ENCODE measurements around the gene RIN3.

RIN3 gene

DNA sequence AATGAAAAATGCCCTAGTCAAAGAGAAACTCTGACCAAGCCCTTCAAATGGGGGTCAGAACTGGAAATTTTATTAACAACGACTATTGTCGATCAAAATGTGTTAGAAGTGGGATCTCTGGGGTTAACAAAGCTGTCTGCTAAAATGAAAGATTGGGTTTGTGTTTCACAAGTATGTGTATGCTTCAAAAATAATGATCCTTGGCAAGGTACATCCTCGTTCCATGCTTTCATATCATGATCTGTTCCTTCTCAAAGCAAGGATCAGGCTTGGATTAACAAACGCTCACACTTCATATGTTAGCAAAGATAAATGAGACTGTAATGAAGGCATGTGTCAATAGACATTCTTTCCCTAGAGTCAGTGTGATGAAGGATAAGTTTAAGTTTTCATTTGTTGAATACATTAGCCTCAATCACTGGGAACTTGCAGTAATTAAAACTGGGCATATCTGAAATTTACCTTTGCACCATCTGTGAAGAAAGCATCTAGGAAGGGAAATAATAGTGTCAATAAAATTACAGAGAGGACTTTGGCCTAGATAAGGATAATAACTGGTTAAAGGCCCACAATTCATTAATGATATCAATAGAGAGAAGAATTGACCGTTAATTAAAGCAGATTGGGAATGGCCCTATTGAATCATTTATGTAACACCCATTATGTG is 91.8 kb downstream of the RIN3 start:
- H3K4me3 Mint-ChIP-seq: no peak overlapping the region
- no peaks in the 10 kb centered on the region for H3K27me3 Mint-ChIP-seq
- H3K4me1 Mint-ChIP-seq (ENCODE audit: low read depth): peaks cover 35% of the 10 kb centered on the region
- H3K9me3 Mint-ChIP-seq: no peaks in the 10 kb centered on the region
- H3K27ac Mint-ChIP-seq: no peak overlapping the region
- peaks cover 19% of the 10 kb centered on the region for H3K36me3 Mint-ChIP-seq (ENCODE audit: low read depth)

GRCh38 chr14:92607251-92607650 is 93.7 kb downstream of the RIN3 start:
- no peak overlapping the region for H3K27ac Mint-ChIP-seq
- no peaks in the 10 kb centered on the region for H3K9me3 Mint-ChIP-seq
- peaks cover 29% of the 10 kb centered on the region for H3K36me3 Mint-ChIP-seq (ENCODE audit: low read depth)
- H3K4me1 Mint-ChIP-seq (ENCODE audit: low read depth): peaks cover 26% of the 10 kb centered on the region
- no peak overlapping the region for H3K4me3 Mint-ChIP-seq
- no peaks in the 10 kb centered on the region for H3K27me3 Mint-ChIP-seq

DNA sequence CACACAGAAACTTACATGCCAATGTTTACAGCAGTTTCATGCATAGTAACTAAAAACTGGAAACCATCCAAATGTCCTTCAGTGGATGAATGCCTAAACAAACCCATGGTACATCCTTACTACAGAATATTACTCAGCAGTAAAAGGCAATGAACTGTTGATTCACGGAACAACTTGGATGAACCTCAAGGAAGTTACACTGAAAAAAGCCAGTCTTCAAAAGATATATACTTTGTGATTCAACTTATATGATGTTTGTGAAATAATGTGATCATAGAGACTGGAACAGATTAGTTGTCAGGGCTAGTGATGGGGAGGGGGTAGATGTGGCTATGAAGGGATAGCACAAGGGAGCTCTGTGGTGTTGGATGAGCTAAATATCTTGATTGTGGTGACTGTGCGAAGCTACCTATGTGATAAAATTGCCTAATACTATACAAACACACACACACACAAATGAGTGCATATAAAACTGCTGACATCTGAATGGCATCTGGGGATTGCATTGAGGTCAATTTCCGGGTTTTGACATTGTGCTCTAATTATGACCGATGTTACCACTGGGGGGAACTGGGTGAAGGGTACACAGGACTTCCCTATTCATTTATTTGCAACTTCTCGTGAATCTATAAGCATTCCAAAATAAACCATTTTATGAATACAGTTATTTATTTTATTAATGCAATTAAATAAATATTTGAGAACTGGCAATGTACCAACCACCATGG is 94.3 kb downstream of the RIN3 start:
- Mint-ChIP-seq H3K36me3 (ENCODE audit: low read depth) (peaks cover 33% of the 10 kb centered on the region), H3K4me3 (no peak overlapping the region), H3K27ac (no peak overlapping the region), H3K27me3 (no peaks in the 10 kb centered on the region), H3K9me3 (no peaks in the 10 kb centered on the region), H3K4me1 (ENCODE audit: low read depth) (peaks cover 30% of the 10 kb centered on the region)

DNA sequence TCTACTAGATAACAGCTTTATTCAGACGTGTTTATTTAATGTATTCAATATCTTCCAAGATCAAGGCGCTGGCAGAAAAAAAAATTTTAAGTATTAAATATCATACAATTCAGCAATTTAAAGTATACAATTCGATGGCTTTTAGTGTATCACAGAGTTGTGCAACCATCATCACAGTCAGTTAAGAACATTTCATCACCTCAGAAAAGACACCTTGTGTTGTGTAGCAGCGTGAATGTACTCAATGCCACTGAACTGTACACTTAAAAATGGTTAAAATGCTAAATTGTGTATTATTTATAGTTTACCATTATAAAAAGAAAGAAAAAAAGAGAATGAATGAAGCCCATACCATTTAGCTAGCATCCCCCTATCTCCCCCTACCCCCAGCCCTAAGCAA is 96.4 kb downstream of the RIN3 start:
- H3K4me1 Mint-ChIP-seq (ENCODE audit: low read depth): peaks cover 37% of the 10 kb centered on the region
- H3K27me3 Mint-ChIP-seq: no peaks in the 10 kb centered on the region
- H3K9me3 Mint-ChIP-seq: no peaks in the 10 kb centered on the region
- H3K36me3 Mint-ChIP-seq (ENCODE audit: low read depth): peaks cover 33% of the 10 kb centered on the region
- H3K27ac Mint-ChIP-seq: no peak overlapping the region
- H3K4me3 Mint-ChIP-seq: no peak overlapping the region

DNA sequence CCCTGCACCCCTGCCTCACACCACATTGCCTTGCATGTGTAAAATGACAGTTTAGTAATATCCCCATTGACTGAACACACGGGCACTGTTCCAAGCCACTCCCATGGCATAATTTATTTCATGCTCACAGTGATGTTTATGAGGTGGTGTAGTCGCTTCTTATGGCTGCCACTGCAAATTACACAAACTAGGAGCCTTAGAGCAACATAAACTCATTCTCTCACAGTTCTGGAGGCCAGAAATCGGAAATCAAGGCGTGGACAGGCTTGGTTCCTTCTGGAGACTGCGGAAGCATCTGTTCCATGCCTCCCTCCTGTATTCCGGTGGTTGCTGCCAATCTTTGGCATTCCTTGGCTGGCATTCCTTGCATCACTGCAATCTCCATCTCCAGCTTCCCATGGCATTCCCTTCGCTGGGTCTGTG is 97.3 kb downstream of the RIN3 start:
- no peak overlapping the region for H3K4me3 Mint-ChIP-seq
- no peaks in the 10 kb centered on the region for H3K9me3 Mint-ChIP-seq
- no peaks in the 10 kb centered on the region for H3K27me3 Mint-ChIP-seq
- H3K27ac Mint-ChIP-seq: no peak overlapping the region
- H3K4me1 Mint-ChIP-seq (ENCODE audit: low read depth): peaks cover 46% of the 10 kb centered on the region
- H3K36me3 Mint-ChIP-seq (ENCODE audit: low read depth): peaks cover 30% of the 10 kb centered on the region

DNA sequence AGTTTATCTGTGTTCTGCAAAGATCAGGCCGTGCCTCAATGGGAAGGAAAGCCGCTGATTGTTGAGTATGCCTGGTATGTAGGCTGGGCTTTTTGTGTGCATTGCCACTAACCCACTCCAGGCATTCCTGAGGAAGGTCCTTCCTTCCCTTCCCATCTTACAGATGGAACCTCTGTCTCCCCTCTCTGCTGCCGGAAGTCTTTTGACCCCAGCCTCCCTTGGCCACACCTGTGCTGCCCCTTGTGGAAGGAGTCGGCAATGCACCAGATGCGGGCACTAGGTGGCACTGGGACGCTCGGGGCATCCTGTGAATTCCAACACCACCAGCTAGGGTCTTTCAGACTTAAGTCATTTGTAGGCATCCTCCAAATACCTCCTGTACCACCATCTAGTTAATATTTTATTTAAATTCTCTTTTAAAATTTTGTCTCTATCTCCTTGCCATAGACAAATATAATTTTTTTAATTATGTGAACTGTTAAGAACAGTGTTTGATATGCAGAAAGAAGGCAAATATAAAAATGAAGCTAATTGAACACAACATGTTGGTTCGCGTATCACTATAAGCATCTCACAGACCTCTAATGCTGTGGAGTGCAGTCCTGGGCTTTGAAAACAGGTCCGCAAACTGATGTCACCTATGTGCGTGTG is 99.6 kb downstream of the RIN3 start:
- Mint-ChIP-seq H3K4me3 (no peak overlapping the region), H3K9me3 (no peaks in the 10 kb centered on the region), H3K36me3 (ENCODE audit: low read depth) (peaks cover 30% of the 10 kb centered on the region), H3K4me1 (ENCODE audit: low read depth) (peaks cover 61% of the 10 kb centered on the region), H3K27me3 (no peaks in the 10 kb centered on the region), H3K27ac (peak overlapping the region; percentile 57)

GRCh38 chr14:92613681-92614260 is 100.2 kb downstream of the RIN3 start:
- Mint-ChIP-seq H3K4me3 (no peak overlapping the region), H3K9me3 (no peaks in the 10 kb centered on the region), H3K4me1 (ENCODE audit: low read depth) (peaks cover 61% of the 10 kb centered on the region), H3K36me3 (ENCODE audit: low read depth) (peaks cover 30% of the 10 kb centered on the region), H3K27ac (peak overlapping the region; percentile 57), H3K27me3 (no peaks in the 10 kb centered on the region)

- no peaks in the 10 kb centered on the region for H3K9me3 Mint-ChIP-seq
- no peaks in the 10 kb centered on the region for H3K27me3 Mint-ChIP-seq
- H3K4me1 Mint-ChIP-seq (ENCODE audit: low read depth): peaks cover 51% of the 10 kb centered on the region
- peak overlapping the region; percentile 57 for H3K4me3 Mint-ChIP-seq
- peak overlapping the region; percentile 84 for H3K27ac Mint-ChIP-seq
- H3K36me3 Mint-ChIP-seq (ENCODE audit: low read depth): peaks cover 40% of the 10 kb centered on the region
Observed at GRCh38 chr14:92615451-92615850, 101.9 kb downstream of the RIN3 start.

- H3K36me3 Mint-ChIP-seq (ENCODE audit: low read depth): peaks cover 46% of the 10 kb centered on the region
- peaks cover 51% of the 10 kb centered on the region for H3K4me1 Mint-ChIP-seq (ENCODE audit: low read depth)
- no peaks in the 10 kb centered on the region for H3K27me3 Mint-ChIP-seq
- H3K9me3 Mint-ChIP-seq: peaks cover under 1% of the 10 kb centered on the region
- peak overlapping the region; percentile 84 for H3K27ac Mint-ChIP-seq
- peak overlapping the region; percentile 57 for H3K4me3 Mint-ChIP-seq
Observed at GRCh38 chr14:92616178-92616577, 102.6 kb downstream of the RIN3 start.

- Mint-ChIP-seq H3K9me3 (peaks cover 13% of the 10 kb centered on the region), H3K27me3 (no peaks in the 10 kb centered on the region), H3K36me3 (ENCODE audit: low read depth) (peaks cover 46% of the 10 kb centered on the region), H3K4me3 (no peak overlapping the region), H3K4me1 (ENCODE audit: low read depth) (peaks cover 48% of the 10 kb centered on the region), H3K27ac (no peak overlapping the region)
Observed at GRCh38 chr14:92617581-92617980, 104.0 kb downstream of the RIN3 start.

DNA sequence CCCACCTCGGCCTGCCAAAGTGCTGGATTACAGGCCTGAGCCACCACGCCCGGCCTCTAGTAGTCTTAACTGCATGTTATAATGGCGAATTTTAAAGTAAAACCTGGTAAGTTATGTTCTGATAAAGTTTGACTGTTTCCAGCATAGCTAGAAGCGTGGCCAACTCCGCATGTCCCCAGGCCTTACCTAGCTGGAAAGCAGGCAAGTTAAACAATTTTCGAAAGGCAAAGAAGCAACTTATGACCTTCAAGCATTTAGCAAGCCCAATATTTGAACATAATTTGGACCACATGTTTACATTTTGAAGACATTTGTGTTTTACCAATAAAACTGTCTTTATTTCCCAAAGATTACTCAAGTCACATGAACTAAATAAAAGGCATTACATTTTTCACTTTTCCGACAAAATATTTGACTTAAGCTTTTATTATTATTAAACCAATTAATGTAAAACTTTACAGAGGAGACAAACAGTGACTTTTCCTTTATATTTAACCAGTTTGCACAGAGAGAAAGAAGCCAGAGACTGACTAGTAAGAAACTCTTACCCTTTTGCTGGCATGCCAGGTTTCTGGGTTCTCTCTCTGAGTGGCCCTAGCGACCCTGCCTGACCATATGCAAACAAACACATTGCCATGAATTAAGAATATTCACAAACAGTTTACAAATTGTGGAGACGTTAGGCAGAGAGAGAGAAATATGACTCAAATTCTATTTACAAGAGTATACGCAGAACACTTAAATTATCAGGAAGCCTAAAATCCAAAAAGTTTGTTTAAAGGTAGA is 106.3 kb downstream of the RIN3 start:
- Mint-ChIP-seq H3K4me3 (no peak overlapping the region), H3K9me3 (peaks cover 21% of the 10 kb centered on the region), H3K27me3 (no peaks in the 10 kb centered on the region), H3K4me1 (ENCODE audit: low read depth) (peaks cover 25% of the 10 kb centered on the region), H3K36me3 (ENCODE audit: low read depth) (peaks cover 66% of the 10 kb centered on the region), H3K27ac (no peak overlapping the region)

- H3K9me3 Mint-ChIP-seq: peaks cover 32% of the 10 kb centered on the region
- H3K4me1 Mint-ChIP-seq (ENCODE audit: low read depth): peaks cover 4% of the 10 kb centered on the region
- H3K36me3 Mint-ChIP-seq (ENCODE audit: low read depth): peaks cover 77% of the 10 kb centered on the region
Observed at GRCh38 chr14:92622311-92622710, 108.7 kb downstream of the RIN3 start.

DNA sequence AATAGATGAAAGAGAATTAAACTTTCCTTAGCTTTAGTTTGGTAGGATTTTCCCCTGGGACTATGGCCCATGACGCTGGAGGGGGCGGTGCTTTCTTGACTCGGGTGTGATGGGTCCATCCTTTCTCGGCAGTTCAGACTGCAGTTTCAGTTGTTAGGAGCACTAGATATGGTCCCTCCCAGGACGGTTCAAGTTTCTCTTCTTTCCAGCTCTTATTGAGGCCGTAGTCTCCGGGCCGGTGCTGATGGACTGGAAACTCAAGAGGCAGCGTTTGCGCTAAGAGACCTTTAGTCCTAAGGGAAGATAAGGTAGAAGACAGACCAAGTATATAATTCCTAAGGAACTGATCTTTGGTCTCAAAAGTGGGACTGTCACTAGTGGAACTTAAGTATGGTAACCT is 111.2 kb downstream of the RIN3 start:
- Mint-ChIP-seq H3K4me3 (no peak overlapping the region), H3K27ac (no peak overlapping the region), H3K27me3 (no peaks in the 10 kb centered on the region), H3K9me3 (peaks cover 39% of the 10 kb centered on the region), H3K4me1 (ENCODE audit: low read depth) (peaks cover 7% of the 10 kb centered on the region), H3K36me3 (ENCODE audit: low read depth) (peaks cover 84% of the 10 kb centered on the region)

More at GRCh38 chr14:92622311-92622710, 108.7 kb downstream of the RIN3 start:
- no peaks in the 10 kb centered on the region for H3K27me3 Mint-ChIP-seq
- H3K4me3 Mint-ChIP-seq: no peak overlapping the region
- no peak overlapping the region for H3K27ac Mint-ChIP-seq

- Mint-ChIP-seq H3K9me3 (peaks cover 39% of the 10 kb centered on the region), H3K36me3 (ENCODE audit: low read depth) (peaks cover 80% of the 10 kb centered on the region), H3K27ac (no peak overlapping the region), H3K4me3 (no peak overlapping the region), H3K4me1 (ENCODE audit: low read depth) (peaks cover 7% of the 10 kb centered on the region), H3K27me3 (no peaks in the 10 kb centered on the region)
Observed at GRCh38 chr14:92625213-92625612, 111.6 kb downstream of the RIN3 start.
